AG04450 (cell line): ENCODE data around the gene PKNOX2. TPM values are rescaled to one million over a fixed set of nuclear protein-coding genes. Genes with fewer than 3 reads are reported as not detected.

Experiments
- CTCF ChIA-PET: fragments of 300-600, 350-600 bp; formaldehyde crosslinking; extraction: SDS; loops from one replicate; lab custom pipeline; 2022; ENCODE audit warnings: antibody characterized with exemption, inconsistent platforms; lab: Charles Lee
- POLR2A ChIA-PET: fragments of 350-600 bp; formaldehyde crosslinking; extraction: SDS; loops from one replicate; lab custom pipeline; 2021; ENCODE audit warnings: antibody characterized with exemption, inconsistent platforms; lab: Yijun Ruan, JAX
- DNase-seq: peaks from one replicate; pipeline ENCODE4 v3.0.0-alpha.2; 2011; ENCODE audit warnings: low read depth, low spot score
- H3K27ac ChIP-seq: one replicate; pipeline ENCODE4 v1.5.1; 2012; ENCODE audit warnings: low read depth, low read length, control low read depth
- H3K27me3 ChIP-seq: one replicate; pipeline ENCODE4 v1.6.0; 2012; ENCODE audit warnings: low read length; ENCODE audit not compliant: control insufficient read depth, insufficient read depth
- H3K4me3 ChIP-seq: 2 replicates; pipeline ENCODE4 v1.5.1; 2011; ENCODE audit warnings: mild to moderate bottlenecking, low read depth, low read length, control low read depth
- H3K9me3 ChIP-seq: 2 replicates; pipeline ENCODE4 v1.5.1; 2012; ENCODE audit warnings: low read length; ENCODE audit not compliant: control insufficient read depth, insufficient read depth
- CTCF ChIP-seq: IDR thresholded peaks from 2 replicates; pipeline ENCODE4 v1.5.1; 2011; ENCODE audit warnings: low read depth, low read length, control low read depth, inconsistent platforms
- polyA plus RNA-seq: library from polyadenylated mRNA; depleted of rRNA; stranded (reverse); fragments of >200 nt; gene quantifications from 2 replicates; pipeline ENCODE4 v1.2.3, GENCODE V29; 2011

Gene PKNOX2
- polyA plus RNA-seq, 1 experiment = 3.0 TPM

- no peak overlapping the region for H3K27ac ChIP-seq
- H3K9me3 ChIP-seq = no peaks in the 10 kb centered on the region
- ChIA-PET POLR2A (no interaction called here), CTCF (no interaction called here)
- no peak overlapping the region for H3K4me3 ChIP-seq
- no peak for DNase-seq
- no peak for TF ChIP-seq CTCF
- no peaks in the 10 kb centered on the region for H3K27me3 ChIP-seq
These were observed 28.6 kb upstream of the PKNOX2 start for GRCh38 chr11:125136001-125136400.

GRCh38 chr11:125138966-125139365 lies 25.6 kb upstream of the PKNOX2 start:
- ChIA-PET CTCF (interaction anchor here (1.1 to 5.8 kb wide), 3 partner anchors 48 to 266 kb away, joined by 4 to 185 read pairs (median 8); no protein-coding TSS in a partner anchor), POLR2A (no interaction called here)
- no peak for DNase-seq
- Histone ChIP-seq H3K9me3 (no peaks in the 10 kb centered on the region), H3K4me3 (no peak overlapping the region), H3K27me3 (peaks cover under 1% of the 10 kb centered on the region), H3K27ac (no peak overlapping the region)
- TF ChIP-seq CTCF = no peak

- ChIA-PET POLR2A (no interaction called here), CTCF (interaction anchor here (1.1 to 5.8 kb wide), 6 partner anchors 10 to 265 kb away, joined by 4 to 185 read pairs (median 18); no protein-coding TSS in a partner anchor)
- DNase-seq = no peak
- H3K4me3 ChIP-seq = no peak overlapping the region
- H3K9me3 ChIP-seq = no peaks in the 10 kb centered on the region
- TF ChIP-seq CTCF = no peak
- no peak overlapping the region for H3K27ac ChIP-seq
- peaks cover 7% of the 10 kb centered on the region for H3K27me3 ChIP-seq
These were observed 24.8 kb upstream of the PKNOX2 start for GRCh38 chr11:125139778-125140177.

- H3K9me3 ChIP-seq = no peaks in the 10 kb centered on the region
- ChIA-PET CTCF (interaction anchor here (1.0 to 5.8 kb wide), 16 partner anchors 8 to 265 kb away, joined by 3 to 185 read pairs (median 14); partner anchors contain the start of gene TMEM218), POLR2A (no interaction called here)
- H3K27ac ChIP-seq = no peak overlapping the region
- no peak for DNase-seq
- no peak for TF ChIP-seq CTCF
- no peak overlapping the region for H3K4me3 ChIP-seq
- H3K27me3 ChIP-seq = peaks cover 7% of the 10 kb centered on the region
These were observed 24.3 kb upstream of the PKNOX2 start for GRCh38 chr11:125140233-125140632.

- ChIA-PET POLR2A (interaction anchor here (1.1 to 1.4 kb wide), 2 partner anchors 30 to 50 kb away, joined by 3 to 4 read pairs; partner anchors contain the start of gene TMEM218), CTCF (interaction anchor here (0.5 to 5.8 kb wide), 39 partner anchors 8 to 286 kb away, joined by 3 to 185 read pairs (median 8); partner anchors contain the start of genes CCDC15, PKNOX2 and TMEM218)
- TF ChIP-seq CTCF = no peak
- no peak for DNase-seq
- no peak overlapping the region for H3K27ac ChIP-seq
- H3K9me3 ChIP-seq = no peaks in the 10 kb centered on the region
- H3K27me3 ChIP-seq = peaks cover 7% of the 10 kb centered on the region
- H3K4me3 ChIP-seq = no peak overlapping the region
These were observed 23.4 kb upstream of the PKNOX2 start for GRCh38 chr11:125141178-125141577.
